ENCODE measurements around the gene FITM2.

- TF ChIP-seq EZH2 (IDR thresholded peaks at IDR 0.05; ENCODE audit: insufficient read depth, poor library complexity, severe bottlenecking) (no peak), EZH2phosphoT487 (IDR thresholded peaks at IDR 0.05; ENCODE audit: insufficient read depth, low read depth) (no peak)
Measured at GRCh38 chr20:44288252-44288651, 22.8 kb downstream of the FITM2 start.
